Left ventricle myocardium inferior (tissue), 1 donor: Measurements from ENCODE around the gene VWF. TPM values are rescaled to one million over a fixed set of nuclear protein-coding genes. Genes with fewer than 3 reads are reported as not detected.
"Not testable (repeated sequence)": the region's sequence is repeated elsewhere in the genome, so short reads cannot be mapped to it uniquely, and the experiment has no call there.

Source experiments
- DNase-seq: peaks from one replicate; pipeline ENCODE4 v3.0.0-alpha.2; 2020
- H3K27ac ChIP-seq: fragments of 200-600 bp; replicated peaks from 2 replicates; pipeline ENCODE4 v1.8.0; 2021
- H3K27me3 ChIP-seq: fragments of 200-600 bp; 2 replicates; pipeline ENCODE4 v1.8.0; 2021; ENCODE audit warnings: low read depth
- H3K36me3 ChIP-seq: fragments of 200-600 bp; 2 replicates; pipeline ENCODE4 v1.8.0; 2021
- H3K4me1 ChIP-seq: fragments of 200-600 bp; 2 replicates; pipeline ENCODE4 v1.8.0; 2021
- H3K4me3 ChIP-seq: fragments of 200-600 bp; 2 replicates; pipeline ENCODE4 v1.8.0; 2021; ENCODE audit warnings: mild to moderate bottlenecking, moderate library complexity
- H3K9me3 ChIP-seq: fragments of 200-600 bp; replicated peaks from 2 replicates; pipeline ENCODE4 v1.8.0; 2021
- CTCF ChIP-seq: fragments of 200-600 bp; IDR thresholded peaks from 2 replicates; pipeline ENCODE4 v1.8.0; 2021; ENCODE audit warnings: antibody characterized with exemption, mild to moderate bottlenecking, borderline replicate concordance
- intact Hi-C: fragments of 100-400 bp; cut with micrococcal nuclease; formaldehyde crosslinking; loops from one replicate; pipeline ENCODE4 v1.11.0; 2022
- total RNA-seq: library from RNA; stranded (reverse); fragmentation: NEBNext Ultra II Directional; extraction: Animal tissue kit (Norgen Biotek cat#: 25700); gene quantifications from one replicate; pipeline ENCODE4 v1.2.1, GENCODE V29; 2021
- donor health status: DM: no; HTN: yes; CAD: no; lungs with severe emphysema.

The VWF gene
- total RNA-seq, 1 donor from 2014 or later = 250 TPM

- H3K27ac ChIP-seq = no peak overlapping the region
- H3K27me3 ChIP-seq = no peaks in the 10 kb centered on the region
- DNase-seq = no peak
- intact Hi-C loops = no loop called here
- H3K4me3 ChIP-seq = no peak overlapping the region
- peaks cover 37% of the 10 kb centered on the region for H3K36me3 ChIP-seq
- no peak for TF ChIP-seq CTCF
- H3K4me1 ChIP-seq = no peaks in the 10 kb centered on the region
- peaks cover 16% of the 10 kb centered on the region for H3K9me3 ChIP-seq
Observed at GRCh38 chr12:6026998-6027397, 97.5 kb downstream of the VWF start.

GRCh38 chr12:6025703-6026298 lies 98.7 kb downstream of the VWF start:
- H3K27ac ChIP-seq, H3K4me3 ChIP-seq, H3K27me3 ChIP-seq, intact Hi-C loops, H3K4me1 ChIP-seq, DNase-seq: not testable (repeated sequence)
- Histone ChIP-seq H3K36me3 (peaks cover 48% of the 10 kb centered on the region), H3K9me3 (peaks cover 16% of the 10 kb centered on the region)

- H3K27me3 ChIP-seq, H3K27ac ChIP-seq, DNase-seq, H3K4me3 ChIP-seq, intact Hi-C loops, H3K4me1 ChIP-seq: not testable (repeated sequence)
- Histone ChIP-seq H3K9me3 (peaks cover 16% of the 10 kb centered on the region), H3K36me3 (peaks cover 39% of the 10 kb centered on the region)
Observed at GRCh38 chr12:6024066-6024465, 100.4 kb downstream of the VWF start.

GRCh38 chr12:6020930-6021329 lies 103.5 kb downstream of the VWF start:
- no peak for TF ChIP-seq CTCF
- H3K27me3 ChIP-seq = no peaks in the 10 kb centered on the region
- H3K36me3 ChIP-seq = peaks cover 37% of the 10 kb centered on the region
- no peak overlapping the region for H3K27ac ChIP-seq
- no peak overlapping the region for H3K4me3 ChIP-seq
- intact Hi-C loops = no loop called here
- no peaks in the 10 kb centered on the region for H3K4me1 ChIP-seq
- no peak for DNase-seq
- H3K9me3 ChIP-seq = no peaks in the 10 kb centered on the region

GRCh38 chr12:6020511-6020910 lies 104.0 kb downstream of the VWF start:
- H3K4me1 ChIP-seq, DNase-seq, H3K4me3 ChIP-seq, H3K27ac ChIP-seq, H3K9me3 ChIP-seq, H3K27me3 ChIP-seq, intact Hi-C loops: not testable (repeated sequence)
- peaks cover 38% of the 10 kb centered on the region for H3K36me3 ChIP-seq

GRCh38 chr12:6019256-6019655 lies 105.2 kb downstream of the VWF start:
- intact Hi-C loops, H3K4me3 ChIP-seq, H3K4me1 ChIP-seq, H3K9me3 ChIP-seq, DNase-seq, H3K27me3 ChIP-seq, H3K27ac ChIP-seq: not testable (repeated sequence)
- H3K36me3 ChIP-seq = peaks cover 38% of the 10 kb centered on the region

GRCh38 chr12:6018265-6018664 lies 106.2 kb downstream of the VWF start:
- no peak for TF ChIP-seq CTCF
- no peak for DNase-seq
- intact Hi-C loops = no loop called here
- no peaks in the 10 kb centered on the region for H3K4me1 ChIP-seq
- H3K4me3 ChIP-seq = no peak overlapping the region
- peaks cover 34% of the 10 kb centered on the region for H3K36me3 ChIP-seq
- no peaks in the 10 kb centered on the region for H3K9me3 ChIP-seq
- H3K27me3 ChIP-seq = no peaks in the 10 kb centered on the region
- H3K27ac ChIP-seq = no peak overlapping the region

GRCh38 chr12:6016756-6017155 lies 107.7 kb downstream of the VWF start:
- Histone ChIP-seq H3K36me3 (peaks cover 31% of the 10 kb centered on the region), H3K4me1 (no peaks in the 10 kb centered on the region), H3K27me3 (no peaks in the 10 kb centered on the region), H3K9me3 (no peaks in the 10 kb centered on the region), H3K4me3 (no peak overlapping the region), H3K27ac (no peak overlapping the region)
- intact Hi-C loops = no loop called here
- no peak for DNase-seq
- no peak for TF ChIP-seq CTCF

- DNase-seq, H3K27me3 ChIP-seq, H3K4me1 ChIP-seq, H3K27ac ChIP-seq, H3K9me3 ChIP-seq, H3K4me3 ChIP-seq, intact Hi-C loops: not testable (repeated sequence)
- peaks cover 23% of the 10 kb centered on the region for H3K36me3 ChIP-seq
Observed at GRCh38 chr12:6016004-6016403, 108.5 kb downstream of the VWF start.

GRCh38 chr12:6015271-6015670 lies 109.2 kb downstream of the VWF start:
- H3K27ac ChIP-seq, H3K9me3 ChIP-seq, H3K27me3 ChIP-seq, DNase-seq, H3K4me1 ChIP-seq, H3K4me3 ChIP-seq, intact Hi-C loops: not testable (repeated sequence)
- peaks cover 21% of the 10 kb centered on the region for H3K36me3 ChIP-seq
